GM23248 (cell line): Measurements from ENCODE around the gene ZNF382. TPM values are rescaled to one million over a fixed set of nuclear protein-coding genes. Genes with fewer than 3 reads are reported as not detected.
A peak's percentile ranks its signal among the peaks of the same experiment; 100 is the strongest.
"Not testable (repeated sequence)": the region's sequence is repeated elsewhere in the genome, so short reads cannot be mapped to it uniquely, and the experiment has no call there.

ENCODE experiments used
- DNase-seq: peaks from one replicate; pipeline ENCODE4 v3.0.0-alpha.2; 2015
- H2AFZ ChIP-seq: fragments of 200-600 bp; sonication (generic); 2 replicates; pipeline ENCODE4 v1.6.1; 2016; ENCODE audit warnings: antibody characterized with exemption
- H3F3A ChIP-seq: fragments of 200-600 bp; sonication (generic); 2 replicates; pipeline ENCODE4 v1.6.1; 2016; ENCODE audit warnings: mild to moderate bottlenecking, antibody characterized with exemption, mixed run types; ENCODE audit not compliant: insufficient read depth
- H3K27ac ChIP-seq: fragments of 200-600 bp; sonication (generic); 2 replicates; pipeline ENCODE4 v1.5.1; 2016; ENCODE audit warnings: mild to moderate bottlenecking
- H3K27me3 ChIP-seq: fragments of 200-600 bp; sonication (generic); replicated peaks from 2 replicates; pipeline ENCODE4 v1.6.1; 2016; ENCODE audit warnings: mild to moderate bottlenecking; ENCODE audit not compliant: insufficient read depth
- H3K36me3 ChIP-seq: fragments of 200-600 bp; sonication (generic); 2 replicates; pipeline ENCODE4 v1.6.1; 2016; ENCODE audit warnings: low read depth, mild to moderate bottlenecking
- H3K4me1 ChIP-seq: fragments of 200-600 bp; sonication (generic); 2 replicates; pipeline ENCODE4 v1.6.1; 2016; ENCODE audit warnings: mild to moderate bottlenecking; ENCODE audit not compliant: insufficient read depth
- H3K4me2 ChIP-seq: fragments of 200-600 bp; sonication (generic); one replicate; pipeline ENCODE4 v1.6.1; 2016; ENCODE audit warnings: mild to moderate bottlenecking; ENCODE audit not compliant: unreplicated experiment
- H3K4me3 ChIP-seq: fragments of 200-600 bp; sonication (generic); 2 replicates; pipeline ENCODE4 v1.5.1; 2016; ENCODE audit warnings: mild to moderate bottlenecking
- H3K79me2 ChIP-seq: fragments of 200-600 bp; sonication (generic); 2 replicates; pipeline ENCODE4 v1.6.1; 2016; ENCODE audit warnings: mild to moderate bottlenecking; ENCODE audit not compliant: insufficient read depth
- H3K9ac ChIP-seq: fragments of 200-600 bp; sonication (generic); 2 replicates; pipeline ENCODE4 v1.6.1; 2016; ENCODE audit warnings: mild to moderate bottlenecking
- H3K9me2 ChIP-seq: fragments of 200-600 bp; sonication (generic); 2 replicates; pipeline ENCODE4 v1.6.1; 2016; ENCODE audit warnings: mixed run types, mild to moderate bottlenecking, moderate library complexity; ENCODE audit not compliant: insufficient read depth
- H3K9me3 ChIP-seq: fragments of 200-600 bp; sonication (generic); one replicate; pipeline ENCODE4 v1.6.1; 2017; ENCODE audit warnings: low read depth
- H4K20me1 ChIP-seq: fragments of 200-600 bp; sonication (generic); 2 replicates; pipeline ENCODE4 v1.6.0; 2016; ENCODE audit not compliant: insufficient read depth
- EZH2 ChIP-seq: fragments of 200-600 bp; sonication (generic); IDR thresholded peaks from 2 replicates; pipeline ENCODE4 v1.6.1; 2018; ENCODE audit warnings: antibody characterized with exemption, mild to moderate bottlenecking; ENCODE audit not compliant: insufficient read depth, poor library complexity, severe bottlenecking
- EZH2phosphoT487 ChIP-seq: fragments of 200-600 bp; sonication (generic); IDR thresholded peaks from 2 replicates; pipeline ENCODE4 v1.6.1; 2018; ENCODE audit warnings: antibody characterized with exemption, moderate library complexity, mild to moderate bottlenecking, low read depth; ENCODE audit not compliant: insufficient read depth
- WGBS, 2 experiments: methylation state at CpG; one replicate each; pipeline ENCODE4 v1.1.6; 2015 to 2017; ENCODE audit warnings: low lambda C conversion rate in 2 of 2, low coverage in 1 of 2; ENCODE audit errors: missing lambda C conversion rate in 2 of 2; 5-methylcytosine and 5-hydroxymethylcytosine counted together
- in situ Hi-C: fragments of 300-500 bp; cut with MboI; formaldehyde crosslinking; loops from 2 replicates; pipeline ENCODE4 v1.15.0; 2020
- polyA plus RNA-seq: library from polyadenylated mRNA; unstranded; fragments of >200 nt; fragmentation: Nextera tagmentation; extraction: Ambion mirVana; gene quantifications from 2 replicates; pipeline ENCODE4 v1.2.1, GENCODE V29; 2016
- total RNA-seq: library from RNA; depleted of rRNA; stranded (reverse); fragments of >200 nt; shearing (Covaris generic); gene quantifications from 2 replicates; pipeline ENCODE4 v1.2.3, GENCODE V29; 2014

Gene ZNF382
- total and polyA plus RNA-seq, 2 experiments from 2014 or later: 5.3 to 11.1 TPM

DNA sequence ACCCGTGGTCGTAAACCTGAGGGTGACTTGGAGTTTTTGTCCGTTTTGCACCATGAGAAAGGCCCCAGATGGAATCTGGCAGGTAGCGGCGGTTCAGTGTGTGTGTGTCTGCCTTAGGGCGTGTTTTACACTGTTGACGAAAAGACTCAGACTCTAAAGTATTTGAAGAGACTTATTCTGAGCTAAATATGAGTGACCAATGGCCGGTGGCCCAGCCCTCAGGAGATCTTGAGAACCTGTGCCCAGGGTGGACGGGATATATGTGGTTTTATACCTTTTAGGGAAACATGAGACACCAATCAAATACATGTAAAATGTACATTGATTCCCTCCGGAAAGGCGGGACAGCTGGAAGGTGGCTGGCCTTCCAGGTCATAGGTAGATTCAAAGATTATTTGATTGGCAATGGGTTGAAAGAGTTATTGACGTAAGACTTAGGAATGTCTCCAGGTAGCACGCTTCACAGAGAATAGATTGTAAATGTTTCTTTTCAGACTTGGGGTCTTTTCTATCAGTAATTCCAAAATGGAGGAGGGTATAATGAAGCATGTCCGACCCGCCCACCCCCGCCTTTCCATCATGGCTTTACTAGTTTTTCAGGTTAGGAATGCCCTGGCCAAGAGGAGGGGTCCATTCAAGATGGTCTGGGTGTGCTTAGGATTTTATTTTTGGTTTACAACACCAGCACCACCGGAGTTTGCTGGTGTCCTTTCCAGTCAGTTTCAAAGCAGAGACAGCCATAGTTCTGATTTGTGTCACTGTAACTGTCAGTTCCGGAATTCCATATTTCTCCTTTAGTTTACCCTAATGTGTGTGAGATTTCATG is 31.0 kb upstream of the ZNF382 start:
- DNase-seq: peak; percentile 62
- peak overlapping the region; percentile 83 for H3K4me2 ChIP-seq
- WGBS, 2 experiments: 35 to 38% methylated on average over 18 of the region's 18 CpGs
- H3F3A ChIP-seq: no peaks in the 10 kb centered on the region
- no peaks in the 10 kb centered on the region for H3K27me3 ChIP-seq
- H3K27ac ChIP-seq: peak overlapping the region; percentile 80
- H3K79me2 ChIP-seq: peaks cover 95% of the 10 kb centered on the region
- H3K9ac ChIP-seq: peak overlapping the region; percentile 94
- in situ Hi-C loops: no loop called here
- no peaks in the 10 kb centered on the region for H3K9me3 ChIP-seq
- peak overlapping the region; percentile 94 for H3K4me3 ChIP-seq
- TF ChIP-seq EZH2 (no peak), EZH2phosphoT487 (no peak)
- H3K9me2 ChIP-seq: no peaks in the 10 kb centered on the region
- H2AFZ ChIP-seq: peak overlapping the region; percentile 92
- H3K36me3 ChIP-seq: peaks cover 15% of the 10 kb centered on the region
- no peaks in the 10 kb centered on the region for H4K20me1 ChIP-seq
- peaks cover 6% of the 10 kb centered on the region; the same call in 1 of the 2 replicates for H3K4me1 ChIP-seq

- Histone ChIP-seq H3K9me2 (no peaks in the 10 kb centered on the region), H4K20me1 (no peaks in the 10 kb centered on the region), H3K36me3 (peaks cover 21% of the 10 kb centered on the region), H3K27ac (no peak overlapping the region), H2AFZ (no peak overlapping the region), H3K4me1 (peaks cover 6% of the 10 kb centered on the region; the same call in 1 of the 2 replicates), H3F3A (no peaks in the 10 kb centered on the region), H3K9me3 (no peaks in the 10 kb centered on the region), H3K9ac (no peak overlapping the region), H3K79me2 (peaks cover 92% of the 10 kb centered on the region), H3K4me3 (peak overlapping the region; percentile 94), H3K27me3 (no peaks in the 10 kb centered on the region), H3K4me2 (peak overlapping the region; percentile 83)
- TF ChIP-seq EZH2phosphoT487 (no peak), EZH2 (no peak)
- peak; percentile 7 for DNase-seq
- in situ Hi-C loops: no loop called here
- WGBS, 2 experiments: 94 to 97% methylated on average over 2 of the region's 2 CpGs
Observed at GRCh38 chr19:36574741-36575140, 30.4 kb upstream of the ZNF382 start.

GRCh38 chr19:36577271-36577996 is 27.7 kb upstream of the ZNF382 start:
- Histone ChIP-seq H3K79me2 (peaks cover 83% of the 10 kb centered on the region), H3K36me3 (peaks cover 44% of the 10 kb centered on the region)
- DNase-seq: no peak

GRCh38 chr19:36579255-36579654 is 25.9 kb upstream of the ZNF382 start:
- peaks cover 44% of the 10 kb centered on the region for H3K36me3 ChIP-seq
- peaks cover 4% of the 10 kb centered on the region; the same call in 1 of the 2 replicates for H3K4me1 ChIP-seq
- 0 out of 2 replicates have a peak, but pooled peaks cover 7% of the 10 kb centered on the region for H3F3A ChIP-seq
- no peak overlapping the region for H3K4me2 ChIP-seq
- H3K9me2 ChIP-seq: no peaks in the 10 kb centered on the region; the same call in 1 of the 2 replicates
- peaks cover 72% of the 10 kb centered on the region for H3K79me2 ChIP-seq
- no peaks in the 10 kb centered on the region for H3K9me3 ChIP-seq
- DNase-seq: no peak
- H2AFZ ChIP-seq: no peak overlapping the region
- no peaks in the 10 kb centered on the region for H4K20me1 ChIP-seq
- H3K9ac ChIP-seq: no peak overlapping the region
- H3K27me3 ChIP-seq: no peaks in the 10 kb centered on the region
- H3K27ac ChIP-seq: no peak overlapping the region
- no peak overlapping the region for H3K4me3 ChIP-seq
- TF ChIP-seq EZH2 (no peak), EZH2phosphoT487 (no peak)
- in situ Hi-C loops: no loop called here

More at GRCh38 chr19:36577271-36577996, 27.7 kb upstream of the ZNF382 start:
- Histone ChIP-seq H3K4me3 (no peak overlapping the region), H3K4me2 (no peak overlapping the region), H2AFZ (no peak overlapping the region), H4K20me1 (no peaks in the 10 kb centered on the region), H3K9me3 (no peaks in the 10 kb centered on the region), H3K9me2 (no peaks in the 10 kb centered on the region; the same call in 1 of the 2 replicates), H3K9ac (no peak overlapping the region), H3K4me1 (peaks cover 6% of the 10 kb centered on the region; the same call in 1 of the 2 replicates), H3K27ac (no peak overlapping the region), H3K27me3 (no peaks in the 10 kb centered on the region), H3F3A (no peaks in the 10 kb centered on the region)
- TF ChIP-seq EZH2phosphoT487 (no peak), EZH2 (no peak)
- in situ Hi-C loops: no loop called here
- WGBS, 2 experiments: 94% methylated on average over 3 of the region's 3 CpGs

- H4K20me1 ChIP-seq, H3K9me2 ChIP-seq, H3K9ac ChIP-seq, H3K27me3 ChIP-seq, H2AFZ ChIP-seq, H3K4me1 ChIP-seq, H3K9me3 ChIP-seq, H3K36me3 ChIP-seq, in situ Hi-C loops, H3K4me2 ChIP-seq, DNase-seq, H3F3A ChIP-seq, H3K4me3 ChIP-seq, H3K27ac ChIP-seq: not testable (repeated sequence)
- peaks cover 35% of the 10 kb centered on the region for H3K79me2 ChIP-seq
- 80 to 82% methylated on average over 10 of the region's 10 CpGs for WGBS, 2 experiments
Observed at GRCh38 chr19:36602681-36603080, 2.4 kb upstream of the ZNF382 start.
